Measurements from ENCODE around the gene ANKFY1. TPM values are rescaled to one million over a fixed set of nuclear protein-coding genes. Genes with fewer than 3 reads are reported as not detected.

Gene ANKFY1
- total RNA-seq (10 to 100 TPM; 51.5 to 57.6 TPM), polyA plus RNA-seq (ENCODE audit: insufficient read length in 2 of 2) (10 to 100 TPM; 71.2 to 72.2 TPM)
- long read RNA-seq, donor 1, full-length matches to known transcripts = 11 of 11 reads
- long read RNA-seq, donor 1, partial matches to known transcripts = 0 of 11 reads
- long read RNA-seq, donor 1, other reads (novel, unspliced or antisense) = 0 of 11 reads
- long read RNA-seq, donor 2, full-length matches to known transcripts = 10 of 10 reads
- long read RNA-seq, donor 2, partial matches to known transcripts = 0 of 10 reads
- long read RNA-seq, donor 2, other reads (novel, unspliced or antisense) = 0 of 10 reads
- long read RNA-seq, donor 3, full-length matches to known transcripts = 5 of 5 reads
- long read RNA-seq, donor 3, partial matches to known transcripts = 0 of 5 reads
- long read RNA-seq, donor 3, other reads (novel, unspliced or antisense) = 0 of 5 reads
- long read RNA-seq, donor 4, partial matches to known transcripts = 0 of 1 reads
- long read RNA-seq, donor 4, other reads (novel, unspliced or antisense) = 0 of 1 reads

GRCh38 chr17:4263282-4264215 lies at the start of gene ANKFY1:
Gene ANKFY1, minus strand, starts transcription at chr17:4263979. Its CDS starts 38 bp downstream, at chr17:4263941.
- peaks cover 26% of the 10 kb centered on the region for H3K4me1 ChIP-seq (ENCODE audit: control insufficient read depth, insufficient read depth, low read length)
- peaks cover 3% of the 10 kb centered on the region for H3K9me3 ChIP-seq (ENCODE audit: control insufficient read depth, insufficient read depth, low read length)
- H3K36me3 ChIP-seq (ENCODE audit: control insufficient read depth, insufficient read depth, low read length) = peaks cover 18% of the 10 kb centered on the region
- peak; percentile 94 to 99 (median 96) for DNase-seq (ENCODE audit: low read depth in 4 of 6, low spot score in 6 of 6)
- no peaks in the 10 kb centered on the region for H3K27me3 ChIP-seq (ENCODE audit: control insufficient read depth, insufficient read depth, low read length)
- peak within 1 kb of the TSS; percentile 84 for H3K4me3 ChIP-seq (ENCODE audit: low read depth, low read length)
- 0% methylated on average over 84 of the region's 85 CpGs for WGBS (ENCODE audit: insufficient coverage)
- H3K27ac ChIP-seq (ENCODE audit: low read depth, low read length) = peak within 1 kb of the TSS; percentile 90

- 22% methylated on average over 2 of the region's 6 CpGs for WGBS (ENCODE audit: insufficient coverage)
- DNase-seq (ENCODE audit: low read depth in 4 of 6, low spot score in 6 of 6) = peak in 2 of 6 donors; percentile 47 to 52
- H3K27me3 ChIP-seq (ENCODE audit: control insufficient read depth, insufficient read depth, low read length) = no peaks in the 10 kb centered on the region
- H3K4me1 ChIP-seq (ENCODE audit: control insufficient read depth, insufficient read depth, low read length) = peaks cover 4% of the 10 kb centered on the region
- H3K4me3 ChIP-seq (ENCODE audit: low read depth, low read length) = no peak overlapping the region
- H3K27ac ChIP-seq (ENCODE audit: low read depth, low read length) = peak overlapping the region; percentile 26
- H3K9me3 ChIP-seq (ENCODE audit: control insufficient read depth, insufficient read depth, low read length) = no peaks in the 10 kb centered on the region
- no peaks in the 10 kb centered on the region for H3K36me3 ChIP-seq (ENCODE audit: control insufficient read depth, insufficient read depth, low read length)
These were observed 46.7 kb upstream of the ANKFY1 start for GRCh38 chr17:4310354-4311060.

DNA sequence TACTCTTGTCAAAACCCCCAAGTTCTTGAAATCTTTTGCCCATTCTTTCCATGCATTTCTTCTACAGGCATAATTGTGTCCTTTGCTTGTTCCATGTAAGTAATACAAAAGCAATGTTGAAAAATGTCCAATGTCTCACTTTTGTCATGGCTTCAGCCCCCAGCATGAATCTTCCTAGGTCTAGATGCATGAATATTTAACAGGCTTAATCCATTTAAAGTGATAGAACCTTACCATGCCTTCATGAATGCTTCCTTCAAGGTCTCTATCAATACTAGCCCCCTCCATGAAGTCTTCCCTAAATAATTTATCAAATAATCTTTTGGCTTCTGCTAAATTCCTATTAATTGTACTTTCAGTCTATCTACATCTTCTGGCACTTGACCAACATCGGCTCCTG lies 46.1 kb upstream of the ANKFY1 start:
- DNase-seq (ENCODE audit: low read depth in 4 of 6, low spot score in 6 of 6) = no peak
- peaks cover 4% of the 10 kb centered on the region for H3K4me1 ChIP-seq (ENCODE audit: control insufficient read depth, insufficient read depth, low read length)
- no peaks in the 10 kb centered on the region for H3K9me3 ChIP-seq (ENCODE audit: control insufficient read depth, insufficient read depth, low read length)
- H3K36me3 ChIP-seq (ENCODE audit: control insufficient read depth, insufficient read depth, low read length) = no peaks in the 10 kb centered on the region
- H3K4me3 ChIP-seq (ENCODE audit: low read depth, low read length) = no peak overlapping the region
- H3K27ac ChIP-seq (ENCODE audit: low read depth, low read length) = peak overlapping the region; percentile 26
- no CpG with 5 or more reads among the region's 1 CpG for WGBS (ENCODE audit: insufficient coverage)
- no peaks in the 10 kb centered on the region for H3K27me3 ChIP-seq (ENCODE audit: control insufficient read depth, insufficient read depth, low read length)

- DNase-seq (ENCODE audit: low read depth in 4 of 6, low spot score in 6 of 6) = no peak
- Histone ChIP-seq H3K4me1 (ENCODE audit: control insufficient read depth, insufficient read depth, low read length) (peaks cover 4% of the 10 kb centered on the region), H3K36me3 (ENCODE audit: control insufficient read depth, insufficient read depth, low read length) (no peaks in the 10 kb centered on the region), H3K27ac (ENCODE audit: low read depth, low read length) (no peak overlapping the region), H3K4me3 (ENCODE audit: low read depth, low read length) (no peak overlapping the region), H3K27me3 (ENCODE audit: control insufficient read depth, insufficient read depth, low read length) (no peaks in the 10 kb centered on the region), H3K9me3 (ENCODE audit: control insufficient read depth, insufficient read depth, low read length) (no peaks in the 10 kb centered on the region)
- 71% methylated on average over 4 of the region's 7 CpGs for WGBS (ENCODE audit: insufficient coverage)
These were observed 43.6 kb upstream of the ANKFY1 start for GRCh38 chr17:4307179-4307930.

GRCh38 chr17:4305224-4305623 lies 41.4 kb upstream of the ANKFY1 start:
- H3K27ac ChIP-seq (ENCODE audit: low read depth, low read length) = no peak overlapping the region
- WGBS (ENCODE audit: insufficient coverage) = 83% methylated on average over 1 of the region's 7 CpGs
- no peak overlapping the region for H3K4me3 ChIP-seq (ENCODE audit: low read depth, low read length)
- DNase-seq (ENCODE audit: low read depth in 4 of 6, low spot score in 6 of 6) = no peak
- H3K4me1 ChIP-seq (ENCODE audit: control insufficient read depth, insufficient read depth, low read length) = peaks cover 4% of the 10 kb centered on the region
- no peaks in the 10 kb centered on the region for H3K27me3 ChIP-seq (ENCODE audit: control insufficient read depth, insufficient read depth, low read length)
- H3K36me3 ChIP-seq (ENCODE audit: control insufficient read depth, insufficient read depth, low read length) = no peaks in the 10 kb centered on the region
- no peaks in the 10 kb centered on the region for H3K9me3 ChIP-seq (ENCODE audit: control insufficient read depth, insufficient read depth, low read length)

- H3K27me3 ChIP-seq (ENCODE audit: control insufficient read depth, insufficient read depth, low read length) = no peaks in the 10 kb centered on the region
- no peaks in the 10 kb centered on the region for H3K9me3 ChIP-seq (ENCODE audit: control insufficient read depth, insufficient read depth, low read length)
- WGBS (ENCODE audit: insufficient coverage) = 100% methylated on average over 2 of the region's 6 CpGs
- no peak overlapping the region for H3K4me3 ChIP-seq (ENCODE audit: low read depth, low read length)
- H3K27ac ChIP-seq (ENCODE audit: low read depth, low read length) = no peak overlapping the region
- peak; percentile 26 to 83 (median 46) for DNase-seq (ENCODE audit: low read depth in 4 of 6, low spot score in 6 of 6)
- H3K36me3 ChIP-seq (ENCODE audit: control insufficient read depth, insufficient read depth, low read length) = no peaks in the 10 kb centered on the region
- peaks cover 4% of the 10 kb centered on the region for H3K4me1 ChIP-seq (ENCODE audit: control insufficient read depth, insufficient read depth, low read length)
These were observed 40.7 kb upstream of the ANKFY1 start for GRCh38 chr17:4304417-4305027.

DNA sequence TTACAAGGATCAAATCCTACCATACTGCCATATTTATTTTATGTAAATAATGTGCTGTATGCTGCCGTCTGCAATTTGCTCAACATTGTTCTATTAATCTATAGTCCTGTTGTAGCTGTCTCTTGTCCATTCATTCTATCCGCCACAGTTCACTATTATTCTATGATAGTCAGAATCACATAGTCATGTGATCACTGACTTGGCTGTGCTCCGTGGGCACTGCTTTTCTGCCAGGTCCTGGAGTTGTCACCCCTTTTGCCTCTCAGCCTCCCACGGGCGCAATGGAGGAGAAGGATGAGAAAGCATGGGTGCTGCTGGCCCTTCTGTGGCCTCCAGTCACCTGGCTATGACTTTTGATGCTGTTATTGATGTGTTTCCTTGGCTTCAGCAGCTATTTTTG lies 37.3 kb upstream of the ANKFY1 start:
- DNase-seq (ENCODE audit: low read depth in 4 of 6, low spot score in 6 of 6) = peak in 2 of 6 donors; percentile 32 to 57
- no peaks in the 10 kb centered on the region for H3K27me3 ChIP-seq (ENCODE audit: control insufficient read depth, insufficient read depth, low read length)
- 40% methylated on average over 1 of the region's 5 CpGs for WGBS (ENCODE audit: insufficient coverage)
- peaks cover 4% of the 10 kb centered on the region for H3K4me1 ChIP-seq (ENCODE audit: control insufficient read depth, insufficient read depth, low read length)
- no peaks in the 10 kb centered on the region for H3K9me3 ChIP-seq (ENCODE audit: control insufficient read depth, insufficient read depth, low read length)
- H3K36me3 ChIP-seq (ENCODE audit: control insufficient read depth, insufficient read depth, low read length) = no peaks in the 10 kb centered on the region
- peak overlapping the region; percentile 1 for H3K27ac ChIP-seq (ENCODE audit: low read depth, low read length)
- H3K4me3 ChIP-seq (ENCODE audit: low read depth, low read length) = no peak overlapping the region

GRCh38 chr17:4297351-4297750 lies 33.6 kb upstream of the ANKFY1 start:
- H3K27ac ChIP-seq (ENCODE audit: low read depth, low read length) = no peak overlapping the region
- no peaks in the 10 kb centered on the region for H3K27me3 ChIP-seq (ENCODE audit: control insufficient read depth, insufficient read depth, low read length)
- WGBS (ENCODE audit: insufficient coverage) = 59% methylated on average over 3 of the region's 3 CpGs
- no peaks in the 10 kb centered on the region for H3K9me3 ChIP-seq (ENCODE audit: control insufficient read depth, insufficient read depth, low read length)
- no peak overlapping the region for H3K4me3 ChIP-seq (ENCODE audit: low read depth, low read length)
- no peaks in the 10 kb centered on the region for H3K36me3 ChIP-seq (ENCODE audit: control insufficient read depth, insufficient read depth, low read length)
- H3K4me1 ChIP-seq (ENCODE audit: control insufficient read depth, insufficient read depth, low read length) = peaks cover 4% of the 10 kb centered on the region
- DNase-seq (ENCODE audit: low read depth in 4 of 6, low spot score in 6 of 6) = no peak
